HG03378 (cell line): Measurements from ENCODE around the gene ZNF217.
"Not testable (repeated sequence)": the region's sequence is repeated elsewhere in the genome, so short reads cannot be mapped to it uniquely, and the experiment has no call there.

Source experiments
- ATAC-seq: cut with Tn5 transposase; IDR thresholded peaks from one replicate; pipeline ENCODE4 v1.9.1; 2021; ENCODE audit warnings: mild to moderate bottlenecking, moderate library complexity; ENCODE audit not compliant: unreplicated experiment

ZNF217 gene

DNA sequence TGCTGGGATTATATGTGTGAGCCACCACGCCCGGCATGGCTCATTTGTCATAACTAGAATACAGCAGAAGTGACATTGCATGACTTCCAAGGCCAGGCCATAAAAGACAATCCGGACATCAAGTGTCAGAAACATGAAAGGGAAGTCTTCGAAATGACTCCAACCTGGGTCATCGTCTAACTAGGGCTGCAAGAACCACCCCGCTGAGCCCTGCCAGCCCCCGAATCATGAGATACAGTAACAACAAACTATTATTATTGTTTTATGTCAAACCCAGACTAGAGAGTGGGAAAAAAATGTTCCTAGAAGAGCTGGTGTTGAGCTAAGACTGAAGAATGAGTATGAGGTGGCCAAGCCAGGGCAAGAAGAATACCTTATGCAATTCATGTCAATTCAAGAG is 59.6 kb downstream of the ZNF217 start:
- no peak for ATAC-seq

DNA sequence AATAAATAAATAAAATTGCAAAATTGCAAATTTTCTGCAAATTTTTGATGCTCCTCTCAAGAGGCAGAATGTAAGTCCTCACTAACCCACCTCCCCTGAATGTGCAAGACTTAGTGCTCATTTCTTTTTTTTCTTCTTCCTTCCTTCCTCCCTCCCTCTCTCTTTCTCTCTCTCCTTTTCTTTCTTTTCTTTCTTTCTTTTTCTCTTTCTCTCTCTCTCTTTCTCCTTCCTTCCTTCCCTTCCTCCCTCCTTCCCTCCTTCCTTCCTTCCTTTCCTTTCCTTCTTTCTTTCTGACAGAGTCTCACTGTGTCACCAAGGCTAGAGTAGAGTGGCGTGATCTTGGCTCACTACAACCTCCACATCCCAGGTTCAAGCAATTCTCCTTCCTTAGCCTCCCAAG is 60.1 kb downstream of the ZNF217 start:
- ATAC-seq: no peak

DNA sequence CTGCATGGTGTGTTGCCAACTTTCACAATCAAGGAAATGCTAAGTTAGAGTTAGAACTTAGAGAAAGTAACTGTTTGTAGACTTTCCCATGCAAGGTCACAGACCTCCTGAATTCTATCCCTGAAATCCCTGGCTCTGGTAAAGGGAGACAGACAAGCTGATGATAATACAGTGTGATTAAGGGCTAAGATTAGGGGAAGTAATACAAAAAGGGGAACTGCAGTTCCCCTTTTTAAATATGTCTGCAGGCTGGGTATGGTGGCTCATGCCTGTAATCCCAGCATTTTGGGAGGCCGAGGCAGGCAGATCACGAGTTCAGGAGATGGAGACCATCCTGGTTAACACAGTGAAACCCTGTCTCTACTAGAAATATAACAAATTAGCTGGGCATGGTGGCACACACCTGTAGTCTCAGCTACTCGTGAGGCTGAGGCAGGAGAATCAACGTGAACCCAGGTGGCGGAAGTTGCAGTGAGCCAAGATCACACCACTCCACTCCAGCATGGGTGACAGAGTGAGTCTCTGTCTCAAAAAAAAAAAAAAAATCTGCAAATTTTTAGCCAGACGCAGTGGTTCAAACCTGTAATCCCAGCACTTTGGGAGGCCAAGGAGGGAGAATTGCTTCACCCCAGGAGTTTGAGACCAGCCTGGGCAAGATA is 60.9 kb downstream of the ZNF217 start:
- not testable (repeated sequence) for ATAC-seq

DNA sequence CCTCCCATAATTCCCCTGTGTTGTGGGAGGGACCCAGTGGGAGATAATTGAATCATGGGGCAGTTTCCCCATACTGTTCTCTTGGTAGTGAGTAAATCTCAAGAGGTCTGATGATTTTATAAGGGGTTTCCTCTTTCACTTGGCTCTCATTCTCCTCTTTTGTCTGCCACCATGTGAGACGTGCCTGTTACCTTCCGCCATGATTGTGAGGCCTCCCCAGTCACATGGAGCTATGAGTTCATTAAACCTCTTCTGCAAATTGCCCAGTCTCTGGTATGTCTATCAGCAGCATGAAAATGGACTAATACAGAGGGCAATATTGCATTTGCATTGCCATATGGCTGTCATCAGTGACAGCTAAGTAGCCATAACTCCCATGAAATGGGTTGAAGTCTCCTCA is 63.2 kb downstream of the ZNF217 start:
- ATAC-seq: no peak

GRCh38 chr20:53529658-53530057 is 64.0 kb downstream of the ZNF217 start:
- ATAC-seq: no peak

DNA sequence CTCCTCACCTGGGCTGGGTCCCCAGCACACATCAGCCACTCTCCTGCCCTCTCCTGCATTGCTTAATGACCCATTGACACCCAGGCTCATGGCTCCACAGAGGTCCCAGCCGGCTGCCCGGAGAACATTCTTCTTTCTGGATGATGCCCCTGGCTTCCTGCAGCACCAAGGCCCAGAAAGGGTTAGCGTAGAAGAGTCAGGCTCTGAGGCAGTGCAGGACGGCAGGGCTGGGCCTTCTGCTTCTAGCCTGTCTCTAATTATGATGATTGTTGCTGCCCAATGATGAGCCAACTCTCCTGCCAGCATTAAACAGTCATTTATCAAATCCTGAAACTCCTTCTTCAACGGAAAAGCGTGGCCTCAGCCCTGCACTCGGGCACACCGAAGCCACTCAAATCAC is 66.4 kb downstream of the ZNF217 start:
- no peak for ATAC-seq

GRCh38 chr20:53524589-53525312 is 68.9 kb downstream of the ZNF217 start:
- ATAC-seq: no peak

GRCh38 chr20:53523615-53524014 is 70.0 kb downstream of the ZNF217 start:
- ATAC-seq: not testable (repeated sequence)

DNA sequence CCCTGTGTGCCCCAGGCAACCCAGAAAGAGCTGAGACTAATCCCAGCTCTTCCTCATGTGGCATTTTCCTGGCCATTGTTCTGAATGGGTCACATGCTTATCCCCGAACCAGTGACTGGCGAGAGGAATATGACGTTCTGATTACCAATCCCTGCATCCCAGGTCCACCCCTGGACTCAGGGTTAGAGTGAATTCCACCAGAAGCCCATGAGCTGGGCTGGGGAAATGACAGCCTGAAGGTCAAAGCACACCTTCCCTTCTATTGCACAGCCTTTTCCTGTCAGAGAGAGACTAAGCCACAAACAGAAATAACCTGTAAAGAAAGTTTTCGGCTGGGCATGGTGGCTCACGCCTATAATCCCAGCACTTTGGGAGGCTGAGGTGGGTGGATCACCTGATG is 70.9 kb downstream of the ZNF217 start:
- no peak for ATAC-seq

- no peak for ATAC-seq
Observed at GRCh38 chr20:53522026-53522425, 71.6 kb downstream of the ZNF217 start.

GRCh38 chr20:53521421-53521820 is 72.2 kb downstream of the ZNF217 start:
- not testable (repeated sequence) for ATAC-seq

GRCh38 chr20:53517146-53517545 is 76.5 kb downstream of the ZNF217 start:
- no peak for ATAC-seq
